RKO (cell line): ENCODE data around the gene NDUFAF2.
"Not testable (repeated sequence)": the region's sequence is repeated elsewhere in the genome, so short reads cannot be mapped to it uniquely, and the experiment has no call there.

Source experiments
- DNase-seq: peaks from one replicate; pipeline ENCODE4 v3.0.0-alpha.2; 2016; ENCODE audit warnings: low spot score

Gene NDUFAF2

GRCh38 chr5:61177716-61178115, 232.7 kb downstream of the NDUFAF2 start:
- no peak for DNase-seq

- DNase-seq: no peak
Observed at GRCh38 chr5:61178702-61179101, 233.7 kb downstream of the NDUFAF2 start.

- DNase-seq: no peak
Observed at GRCh38 chr5:61180886-61181285, 235.9 kb downstream of the NDUFAF2 start.

GRCh38 chr5:61182449-61182848, 237.4 kb downstream of the NDUFAF2 start:
- no peak for DNase-seq

GRCh38 chr5:61183538-61183937, 238.5 kb downstream of the NDUFAF2 start:
- DNase-seq: no peak

GRCh38 chr5:61184708-61185107, 239.7 kb downstream of the NDUFAF2 start:
- DNase-seq: no peak

- no peak for DNase-seq
Observed at GRCh38 chr5:61186634-61187033, 241.6 kb downstream of the NDUFAF2 start.

GRCh38 chr5:61187352-61187751, 242.3 kb downstream of the NDUFAF2 start:
- not testable (repeated sequence) for DNase-seq

- DNase-seq: not testable (repeated sequence)
Observed at GRCh38 chr5:61187826-61188225, 242.8 kb downstream of the NDUFAF2 start.

GRCh38 chr5:61198606-61199005, 253.6 kb downstream of the NDUFAF2 start:
- no peak for DNase-seq

- DNase-seq: no peak
Observed at GRCh38 chr5:61200582-61201155, 255.7 kb downstream of the NDUFAF2 start.

- DNase-seq: peak; percentile 28
Observed at GRCh38 chr5:61202213-61202612, 257.2 kb downstream of the NDUFAF2 start.
